ENCODE results near the gene HDAC7. TPM values are rescaled to one million over a fixed set of nuclear protein-coding genes. Genes with fewer than 3 reads are reported as not detected.
A peak's percentile ranks its signal among the peaks of the same experiment; 100 is the strongest.

HDAC7 gene
- total and polyA plus RNA-seq, 4 donors, result 13.5 to 64.2 (median 32.0) TPM

- DNase-seq (ENCODE audit: low read depth in 4 of 6, low spot score in 6 of 6), result no peak
- H3K4me3 ChIP-seq (ENCODE audit: low read depth, low read length), result no peak overlapping the region
- H3K9me3 ChIP-seq (ENCODE audit: control insufficient read depth, insufficient read depth, low read length), result no peaks in the 10 kb centered on the region
- WGBS (ENCODE audit: insufficient coverage), result 91% methylated on average over 1 of the region's 3 CpGs
- peaks cover 28% of the 10 kb centered on the region for H3K4me1 ChIP-seq (ENCODE audit: control insufficient read depth, insufficient read depth, low read length)
- peaks cover 3% of the 10 kb centered on the region for H3K36me3 ChIP-seq (ENCODE audit: control insufficient read depth, insufficient read depth, low read length)
- H3K27me3 ChIP-seq (ENCODE audit: control insufficient read depth, insufficient read depth, low read length), result no peaks in the 10 kb centered on the region
- no peak overlapping the region for H3K27ac ChIP-seq (ENCODE audit: low read depth, low read length)
Observed at GRCh38 chr12:47822863-47823262, 3.2 kb upstream of the HDAC7 start.

DNA sequence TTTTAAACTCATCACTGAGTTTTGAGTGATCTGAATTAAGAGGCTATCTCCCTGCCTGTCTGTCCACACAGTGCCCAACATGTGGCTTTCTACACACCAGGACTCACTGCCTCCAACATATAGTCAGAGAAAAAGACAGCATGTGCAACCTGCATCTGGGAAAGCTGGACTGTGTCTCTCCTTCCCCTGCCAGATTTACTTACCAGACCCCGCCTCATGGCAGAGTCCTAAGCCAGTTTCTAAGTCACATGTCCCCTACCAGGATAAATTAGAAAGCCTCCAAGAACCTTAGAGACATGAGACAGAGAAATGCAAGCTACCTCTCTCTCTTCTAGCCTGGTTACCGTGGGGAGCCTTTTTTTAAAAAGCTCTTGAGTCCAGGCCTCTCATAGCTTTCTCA, 2.7 kb upstream of the HDAC7 start:
- Histone ChIP-seq H3K4me1 (ENCODE audit: control insufficient read depth, insufficient read depth, low read length) (peaks cover 31% of the 10 kb centered on the region), H3K36me3 (ENCODE audit: control insufficient read depth, insufficient read depth, low read length) (peaks cover 5% of the 10 kb centered on the region), H3K27ac (ENCODE audit: low read depth, low read length) (no peak overlapping the region), H3K4me3 (ENCODE audit: low read depth, low read length) (no peak overlapping the region), H3K9me3 (ENCODE audit: control insufficient read depth, insufficient read depth, low read length) (no peaks in the 10 kb centered on the region), H3K27me3 (ENCODE audit: control insufficient read depth, insufficient read depth, low read length) (no peaks in the 10 kb centered on the region)
- 50% methylated on average over 2 of the region's 2 CpGs for WGBS (ENCODE audit: insufficient coverage)
- no peak for DNase-seq (ENCODE audit: low read depth in 4 of 6, low spot score in 6 of 6)

GRCh38 chr12:47821346-47821706, 1.6 kb upstream of the HDAC7 start:
- DNase-seq (ENCODE audit: low read depth in 4 of 6, low spot score in 6 of 6), result no peak
- H3K4me3 ChIP-seq (ENCODE audit: low read depth, low read length), result no peak overlapping the region
- no peaks in the 10 kb centered on the region for H3K9me3 ChIP-seq (ENCODE audit: control insufficient read depth, insufficient read depth, low read length)
- 97% methylated on average over 3 of the region's 4 CpGs for WGBS (ENCODE audit: insufficient coverage)
- H3K4me1 ChIP-seq (ENCODE audit: control insufficient read depth, insufficient read depth, low read length), result peaks cover 39% of the 10 kb centered on the region
- H3K27ac ChIP-seq (ENCODE audit: low read depth, low read length), result peak overlapping the region; percentile 85
- peaks cover 6% of the 10 kb centered on the region for H3K36me3 ChIP-seq (ENCODE audit: control insufficient read depth, insufficient read depth, low read length)
- no peaks in the 10 kb centered on the region for H3K27me3 ChIP-seq (ENCODE audit: control insufficient read depth, insufficient read depth, low read length)

- Histone ChIP-seq H3K27me3 (ENCODE audit: control insufficient read depth, insufficient read depth, low read length) (no peaks in the 10 kb centered on the region), H3K36me3 (ENCODE audit: control insufficient read depth, insufficient read depth, low read length) (peaks cover 6% of the 10 kb centered on the region), H3K27ac (ENCODE audit: low read depth, low read length) (peak overlapping the region; percentile 85), H3K9me3 (ENCODE audit: control insufficient read depth, insufficient read depth, low read length) (no peaks in the 10 kb centered on the region), H3K4me1 (ENCODE audit: control insufficient read depth, insufficient read depth, low read length) (peaks cover 39% of the 10 kb centered on the region), H3K4me3 (ENCODE audit: low read depth, low read length) (peak overlapping the region; percentile 78)
- DNase-seq (ENCODE audit: low read depth in 4 of 6, low spot score in 6 of 6), result peak in 2 of 6 donors; percentile 47 to 76
- WGBS (ENCODE audit: insufficient coverage), result 43% methylated on average over 12 of the region's 17 CpGs
Observed at GRCh38 chr12:47820631-47821345, 1.1 kb upstream of the HDAC7 start.

DNA sequence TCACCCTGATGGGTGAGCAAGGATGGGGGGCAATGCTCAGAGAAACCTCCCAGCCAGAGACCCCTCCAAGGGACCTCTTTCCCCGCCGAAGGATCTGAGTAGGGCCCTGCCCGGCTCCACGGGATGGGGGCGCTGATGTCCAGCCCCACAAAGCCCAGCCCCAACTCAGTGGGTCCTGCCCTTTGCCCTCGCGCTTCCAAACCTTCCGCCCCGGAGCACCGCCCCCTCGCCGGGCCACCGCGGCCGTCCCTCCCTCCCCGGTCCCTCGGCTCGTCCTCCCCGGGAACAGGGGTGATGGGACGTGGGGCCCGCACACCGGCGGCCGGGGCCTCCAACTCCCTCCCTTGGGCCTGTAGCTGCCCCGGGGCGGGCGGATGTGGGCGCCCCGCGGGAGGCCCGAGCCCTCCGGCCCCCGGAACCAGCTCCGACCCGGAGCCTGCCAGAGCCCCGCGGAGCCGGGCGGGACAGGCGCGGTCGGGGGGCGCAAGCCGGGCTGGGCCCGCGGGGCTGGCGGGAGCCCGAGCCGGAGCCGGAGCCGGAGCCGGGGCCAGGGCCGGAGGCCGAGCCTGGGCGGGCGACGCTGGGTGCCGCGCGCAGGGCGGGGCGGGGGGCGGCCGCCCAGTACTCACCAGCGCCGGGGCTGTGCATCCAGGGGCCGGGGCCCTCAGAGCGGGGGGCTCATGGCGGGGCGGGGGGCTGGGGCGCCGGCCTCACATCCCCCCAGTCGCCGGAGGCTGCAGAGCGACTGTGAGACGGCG, 386 bp downstream of the HDAC7 start:
- under 1% methylated on average over 75 of the region's 77 CpGs for WGBS (ENCODE audit: insufficient coverage)
- Histone ChIP-seq H3K4me3 (ENCODE audit: low read depth, low read length) (peak overlapping the region; percentile 78), H3K27ac (ENCODE audit: low read depth, low read length) (peak overlapping the region; percentile 88), H3K27me3 (ENCODE audit: control insufficient read depth, insufficient read depth, low read length) (no peaks in the 10 kb centered on the region), H3K9me3 (ENCODE audit: control insufficient read depth, insufficient read depth, low read length) (no peaks in the 10 kb centered on the region), H3K36me3 (ENCODE audit: control insufficient read depth, insufficient read depth, low read length) (peaks cover 6% of the 10 kb centered on the region), H3K4me1 (ENCODE audit: control insufficient read depth, insufficient read depth, low read length) (peaks cover 41% of the 10 kb centered on the region)
- DNase-seq (ENCODE audit: low read depth in 4 of 6, low spot score in 6 of 6), result peak in 2 of 6 donors; percentile 60 to 73

GRCh38 chr12:47818467-47819137, 1.1 kb downstream of the HDAC7 start:
- peaks cover 48% of the 10 kb centered on the region for H3K4me1 ChIP-seq (ENCODE audit: control insufficient read depth, insufficient read depth, low read length)
- H3K4me3 ChIP-seq (ENCODE audit: low read depth, low read length), result peak overlapping the region; percentile 49
- WGBS (ENCODE audit: insufficient coverage), result 35% methylated on average over 21 of the region's 23 CpGs
- H3K27ac ChIP-seq (ENCODE audit: low read depth, low read length), result peak overlapping the region; percentile 88
- no peaks in the 10 kb centered on the region for H3K9me3 ChIP-seq (ENCODE audit: control insufficient read depth, insufficient read depth, low read length)
- H3K36me3 ChIP-seq (ENCODE audit: control insufficient read depth, insufficient read depth, low read length), result peaks cover 6% of the 10 kb centered on the region
- H3K27me3 ChIP-seq (ENCODE audit: control insufficient read depth, insufficient read depth, low read length), result no peaks in the 10 kb centered on the region
- DNase-seq (ENCODE audit: low read depth in 4 of 6, low spot score in 6 of 6), result peak in 1 of 6 donors; percentile 33

- peak overlapping the region; percentile 88 for H3K27ac ChIP-seq (ENCODE audit: low read depth, low read length)
- no peaks in the 10 kb centered on the region for H3K9me3 ChIP-seq (ENCODE audit: control insufficient read depth, insufficient read depth, low read length)
- no peak for DNase-seq (ENCODE audit: low read depth in 4 of 6, low spot score in 6 of 6)
- WGBS (ENCODE audit: insufficient coverage), result 96% methylated on average over 3 of the region's 3 CpGs
- peaks cover 54% of the 10 kb centered on the region for H3K4me1 ChIP-seq (ENCODE audit: control insufficient read depth, insufficient read depth, low read length)
- peak overlapping the region; percentile 49 for H3K4me3 ChIP-seq (ENCODE audit: low read depth, low read length)
- no peaks in the 10 kb centered on the region for H3K27me3 ChIP-seq (ENCODE audit: control insufficient read depth, insufficient read depth, low read length)
- peaks cover 6% of the 10 kb centered on the region for H3K36me3 ChIP-seq (ENCODE audit: control insufficient read depth, insufficient read depth, low read length)
Observed at GRCh38 chr12:47818007-47818376, 1.7 kb downstream of the HDAC7 start.

GRCh38 chr12:47817272-47818006, 2.3 kb downstream of the HDAC7 start:
- Histone ChIP-seq H3K27me3 (ENCODE audit: control insufficient read depth, insufficient read depth, low read length) (no peaks in the 10 kb centered on the region), H3K36me3 (ENCODE audit: control insufficient read depth, insufficient read depth, low read length) (peaks cover 6% of the 10 kb centered on the region), H3K4me1 (ENCODE audit: control insufficient read depth, insufficient read depth, low read length) (peaks cover 57% of the 10 kb centered on the region), H3K4me3 (ENCODE audit: low read depth, low read length) (peak overlapping the region; percentile 5), H3K9me3 (ENCODE audit: control insufficient read depth, insufficient read depth, low read length) (no peaks in the 10 kb centered on the region), H3K27ac (ENCODE audit: low read depth, low read length) (peak overlapping the region; percentile 73)
- DNase-seq (ENCODE audit: low read depth in 4 of 6, low spot score in 6 of 6), result no peak
- 51% methylated on average over 4 of the region's 7 CpGs for WGBS (ENCODE audit: insufficient coverage)

All from spinal cord (tissue), 10 donors.